ENCODE data around the gene COL24A1.

COL24A1 gene

DNA sequence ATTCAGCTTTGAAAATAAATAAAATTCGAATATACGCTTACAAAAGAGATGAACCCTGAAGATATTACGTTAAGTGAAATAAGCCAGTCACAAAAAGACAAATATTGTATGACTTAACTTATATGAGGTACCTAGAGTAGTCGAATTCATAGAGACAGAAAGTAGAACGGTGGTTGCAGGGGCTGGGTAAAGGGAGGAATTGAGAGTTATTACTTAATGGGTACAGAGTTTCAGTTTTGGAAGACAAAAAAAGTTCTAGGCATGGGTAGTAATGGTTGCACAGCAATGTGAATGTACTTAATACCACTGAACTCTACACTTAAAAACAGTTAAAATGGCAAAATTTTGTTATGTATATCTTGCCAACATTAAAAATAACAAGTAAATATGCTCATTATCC lies 399.7 kb downstream of the COL24A1 start:
- no peak for DNase-seq

GRCh38 chr1:85748120-85748519 lies 408.5 kb downstream of the COL24A1 start:
- no peak for DNase-seq

DNA sequence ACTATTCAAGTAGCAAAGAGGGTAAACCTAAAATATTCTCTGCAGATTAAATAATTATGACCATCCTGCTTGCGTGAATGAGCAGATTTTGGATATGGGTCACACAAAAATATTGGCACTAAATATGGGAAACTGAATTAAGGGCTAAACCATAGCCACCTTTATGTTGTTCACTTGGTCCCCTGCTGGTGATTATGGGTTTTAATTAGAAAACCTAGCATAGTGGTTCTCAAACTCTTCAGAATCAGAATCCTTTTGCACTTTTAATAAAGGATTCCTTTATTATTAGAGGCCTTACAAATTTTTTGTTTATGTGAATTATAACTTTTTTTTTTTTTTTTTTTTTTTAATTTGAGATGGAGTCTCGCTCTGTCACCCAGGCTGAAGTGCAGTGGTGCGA lies 409.8 kb downstream of the COL24A1 start:
- DNase-seq = no peak

DNA sequence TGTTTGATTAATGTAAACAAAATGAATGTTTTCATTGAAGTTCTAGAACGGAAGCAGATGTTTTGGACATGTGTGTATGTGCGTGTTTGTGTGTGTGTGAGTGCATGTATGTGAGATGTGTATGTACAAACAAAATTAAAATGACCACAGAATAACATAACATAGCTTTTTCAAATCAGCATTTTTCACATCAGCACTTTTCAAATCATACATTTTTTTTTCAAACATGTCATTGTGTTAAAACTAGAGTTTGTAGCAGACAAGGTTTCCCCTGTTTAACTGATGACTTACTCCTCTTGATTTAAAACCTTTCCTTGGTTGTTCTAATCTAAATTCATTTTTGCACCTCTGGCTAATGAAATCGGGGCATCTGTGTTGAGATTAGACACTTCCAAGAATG lies 412.8 kb downstream of the COL24A1 start:
- no peak for DNase-seq

- DNase-seq = no peak
Observed at GRCh38 chr1:85734931-85735330, 421.6 kb downstream of the COL24A1 start.

DNA sequence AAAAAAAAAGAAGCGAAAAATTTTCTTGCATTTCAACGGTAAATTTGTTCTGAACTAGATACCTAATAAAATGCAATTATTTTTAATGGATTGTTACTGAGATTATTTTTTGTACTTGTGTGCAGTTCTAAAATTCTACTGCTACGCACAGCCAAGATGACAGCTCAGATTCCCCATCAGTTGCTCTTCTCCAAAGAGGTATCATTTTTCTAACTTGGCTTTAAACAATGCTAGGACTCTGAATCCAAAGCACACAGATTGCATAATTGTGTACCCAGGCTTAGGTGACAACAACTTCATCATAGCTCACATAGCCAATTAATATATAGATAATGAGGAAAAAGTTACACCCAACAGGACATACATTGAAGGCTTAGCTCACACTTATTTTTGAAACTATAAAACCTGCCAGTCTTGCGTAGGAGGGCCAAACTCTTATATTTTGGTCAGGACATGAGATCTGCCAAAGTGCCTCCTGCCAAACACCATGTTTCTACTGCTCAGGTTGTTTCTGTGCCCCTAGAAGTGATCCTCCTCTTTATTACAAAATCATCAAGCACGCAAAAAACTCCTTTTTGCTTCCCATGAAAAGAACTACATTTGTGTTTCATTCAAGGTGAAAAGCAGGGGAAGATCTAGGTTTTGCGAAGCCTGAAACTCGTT lies 437.8 kb downstream of the COL24A1 start:
- DNase-seq = no peak

GRCh38 chr1:85714418-85715114 lies 442.0 kb downstream of the COL24A1 start:
- DNase-seq = peak; percentile 5

- no peak for DNase-seq
Observed at GRCh38 chr1:85708829-85709227, 447.7 kb downstream of the COL24A1 start.

DNA sequence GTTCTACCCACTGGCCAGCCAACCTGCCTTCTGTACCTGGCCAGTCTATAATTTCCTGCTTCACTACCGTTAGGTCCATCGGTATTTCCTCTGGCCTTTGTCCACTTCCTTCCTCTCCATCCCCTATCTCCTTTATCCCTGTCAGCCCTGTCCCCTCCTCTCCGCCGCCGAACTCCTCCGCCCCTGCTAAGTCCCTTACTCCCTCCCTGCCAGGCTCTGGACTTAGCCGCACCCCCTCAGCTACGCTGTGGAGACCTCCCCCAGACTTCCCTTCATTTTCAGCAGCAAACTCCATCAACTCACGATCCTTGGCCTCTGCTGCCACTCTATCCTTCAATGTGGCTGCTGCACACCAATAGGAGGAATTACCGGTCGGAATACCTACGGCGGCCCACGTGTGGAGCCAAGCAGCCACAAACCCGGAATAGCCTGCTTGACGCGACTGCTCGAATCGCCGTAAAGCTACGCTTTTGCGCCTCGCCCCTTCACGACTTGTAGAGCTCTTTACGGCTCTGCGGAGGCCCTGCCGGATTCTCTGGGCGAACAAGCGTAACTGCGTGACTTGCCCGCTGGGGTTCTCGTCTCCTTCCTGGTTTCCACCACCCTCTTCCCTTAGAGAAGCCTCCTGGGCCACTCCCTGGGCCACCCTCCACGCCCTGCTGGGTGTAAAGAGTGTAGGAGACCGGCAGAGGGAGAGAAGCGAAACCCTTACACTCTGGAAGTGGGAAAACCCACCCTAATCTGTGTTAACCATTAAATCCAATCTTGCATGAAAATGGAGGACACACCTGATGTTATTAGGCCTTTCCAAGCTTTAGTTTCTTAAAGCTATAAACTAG lies 448.4 kb downstream of the COL24A1 start, which contains the start of gene ZNHIT6:
TSS of gene ZNHIT6 (minus strand) at position 444 of the 839 bp plus-strand sequence. CDS start at position 295, 149 bp downstream.
- peak; percentile 94 for DNase-seq

GRCh38 chr1:85707267-85707989 lies 449.1 kb downstream of the COL24A1 start:
- DNase-seq = no peak

GRCh38 chr1:85705940-85706339 lies 450.6 kb downstream of the COL24A1 start:
- no peak for DNase-seq

- no peak for DNase-seq
Observed at GRCh38 chr1:85700422-85700821, 456.1 kb downstream of the COL24A1 start.

- DNase-seq = no peak
Observed at GRCh38 chr1:85697895-85698294, 458.7 kb downstream of the COL24A1 start.

GRCh38 chr1:85692730-85693314 lies 463.8 kb downstream of the COL24A1 start:
- DNase-seq = no peak

DNA sequence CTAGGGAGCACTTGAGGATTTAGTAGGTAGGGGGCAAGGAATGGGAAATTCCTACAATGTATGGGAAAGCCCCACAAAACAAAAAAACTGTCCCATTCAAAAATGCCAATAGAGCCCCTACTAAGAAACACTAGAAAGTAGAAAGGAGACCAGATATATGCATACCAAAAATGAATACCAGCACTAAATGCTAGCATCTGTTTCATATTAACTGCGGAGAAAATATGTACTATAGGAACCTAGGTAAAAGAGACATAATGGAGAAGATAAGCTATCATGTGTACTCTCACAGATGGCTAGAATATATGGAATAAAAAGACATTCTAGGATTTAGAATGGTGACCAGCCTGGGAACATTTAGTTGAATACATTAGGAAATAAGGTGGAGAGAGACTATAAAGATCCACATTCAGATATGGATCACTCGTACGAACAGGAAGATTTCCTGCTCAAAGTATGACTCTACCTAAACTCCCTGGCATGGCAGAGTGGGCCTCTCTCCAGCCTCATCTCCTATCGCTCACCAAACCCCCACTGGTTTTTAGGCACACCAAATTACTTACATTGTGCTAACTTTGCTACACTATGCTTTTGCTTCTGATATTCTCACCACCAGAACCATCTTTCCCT lies 466.7 kb downstream of the COL24A1 start:
- no peak for DNase-seq

DNA sequence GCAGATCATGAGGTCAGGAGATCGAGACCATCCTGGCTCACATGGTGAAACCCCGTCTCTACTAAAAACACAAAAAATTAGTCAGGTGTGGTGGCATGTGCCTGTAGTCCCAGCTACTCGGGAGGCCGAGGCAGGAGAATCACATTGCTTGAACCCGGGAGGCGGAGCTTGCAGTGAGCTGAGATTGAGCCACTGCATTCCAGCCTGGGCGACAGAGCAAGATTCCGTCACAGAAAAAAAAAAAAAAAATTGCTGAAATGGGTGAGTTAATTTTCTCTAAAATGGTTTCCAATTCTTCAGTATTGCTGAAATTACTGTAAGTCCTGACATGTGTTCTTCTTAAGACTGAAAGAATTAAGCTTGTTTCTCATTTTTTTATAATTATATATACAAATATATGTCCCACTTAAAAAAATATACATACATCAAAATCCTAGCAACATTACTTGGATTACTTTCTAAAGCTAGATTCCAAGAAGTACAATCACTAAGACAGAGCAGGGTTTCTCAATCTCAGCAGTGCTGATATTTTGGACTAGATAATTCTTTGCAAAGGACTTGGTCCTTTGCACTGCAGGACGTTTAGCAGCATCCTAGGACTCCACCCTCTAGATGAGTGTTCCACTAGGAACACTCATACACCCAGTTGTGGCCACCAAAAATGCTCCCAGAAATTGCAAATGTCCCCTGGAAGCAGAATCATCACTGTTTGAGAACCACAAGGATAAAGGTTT lies 473.1 kb downstream of the COL24A1 start:
- DNase-seq = no peak

DNA sequence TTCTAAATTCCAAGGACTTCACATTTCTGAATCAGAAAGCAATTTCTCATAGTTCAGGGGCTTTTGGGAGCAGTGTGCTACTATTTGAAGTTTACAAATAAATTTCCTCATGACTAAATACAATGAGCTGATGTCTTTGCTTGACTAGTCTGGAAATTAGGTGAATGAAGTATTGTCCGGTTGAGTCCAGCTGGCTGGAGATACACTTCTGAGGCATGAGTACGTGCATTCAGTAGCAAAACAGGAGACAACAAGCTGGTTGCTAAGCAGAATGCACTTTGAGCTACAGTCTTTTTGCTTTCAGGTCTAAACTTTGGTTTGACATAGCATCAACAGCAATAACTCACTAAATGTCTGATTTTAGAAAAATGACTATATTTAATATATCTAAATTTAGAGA lies 475.5 kb downstream of the COL24A1 start:
- no peak for DNase-seq
